Muscle of back (tissue), 11 donors: ENCODE results near the gene ILDR2. TPM values are rescaled to one million over a fixed set of nuclear protein-coding genes. Genes with fewer than 3 reads are reported as not detected.

Source experiments
- DNase-seq, 3 donors: peaks; one replicate each; pipeline versions ENCODE4 v3.0.0 to v3.0.0-alpha.2; 2013
- polyA plus RNA-seq, 10 donors: library from polyadenylated mRNA; unstranded; fragments of 120-200 nt; gene quantifications; one replicate each; pipeline ENCODE4 v1.2.1, GENCODE V29; 2013; ENCODE audit not compliant: insufficient read length in 10 of 10

ILDR2 gene
- polyA plus RNA-seq, 10 donors, result 1.4 to 3.8 (median 2.2) TPM

GRCh38 chr1:166971252-166971651, 4.1 kb downstream of the ILDR2 start:
- no peak for DNase-seq

GRCh38 chr1:166969074-166969677, 6.2 kb downstream of the ILDR2 start:
- no peak for DNase-seq

GRCh38 chr1:166960858-166961474, 14.4 kb downstream of the ILDR2 start:
- DNase-seq, result no peak

GRCh38 chr1:166956872-166957271, 18.5 kb downstream of the ILDR2 start:
- DNase-seq, result no peak

- no peak for DNase-seq
Measured at GRCh38 chr1:166956057-166956850, 19.1 kb downstream of the ILDR2 start.

DNA sequence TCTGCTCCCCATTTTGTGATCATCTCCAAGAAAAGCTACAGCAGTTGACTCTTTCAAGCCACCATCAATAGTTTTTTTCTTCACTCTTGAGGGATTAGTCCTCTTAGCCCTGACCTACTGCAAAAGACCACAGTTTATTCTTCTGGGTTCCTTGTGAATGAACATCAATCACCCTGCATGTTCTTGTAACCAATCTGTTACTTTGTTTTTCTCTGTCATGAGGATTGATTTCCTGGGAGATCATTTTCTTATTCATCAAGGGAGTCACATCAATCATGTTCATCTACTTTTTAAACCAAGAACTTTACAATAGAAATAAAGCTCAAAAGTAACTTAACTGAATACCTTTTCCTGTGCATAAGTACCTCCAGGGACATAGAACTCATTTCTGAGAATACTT, 21.8 kb downstream of the ILDR2 start:
- DNase-seq, result no peak

GRCh38 chr1:166952002-166952746, 23.2 kb downstream of the ILDR2 start:
- peak in 2 of 3 donors; percentile 6 to 16 for DNase-seq

DNA sequence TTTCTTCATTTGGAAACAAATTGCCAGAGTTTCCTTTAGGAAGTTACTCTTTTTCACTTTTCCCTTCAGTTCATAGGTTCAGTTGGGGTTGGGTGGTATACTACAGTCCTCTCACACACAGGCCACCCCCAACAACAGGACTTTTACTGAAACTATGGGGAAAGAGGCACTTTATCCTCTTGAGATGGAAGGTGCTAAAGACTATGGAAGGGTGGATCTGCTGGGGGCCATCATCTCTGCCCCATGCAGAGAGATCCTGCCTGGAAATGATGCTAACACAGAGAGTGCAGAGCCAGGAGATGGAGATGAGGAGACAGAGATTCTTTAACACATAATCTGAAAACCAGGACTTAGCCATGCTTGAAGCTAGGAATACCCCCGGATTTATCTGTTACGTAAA, 24.3 kb downstream of the ILDR2 start:
- DNase-seq, result no peak

- DNase-seq, result no peak
Measured at GRCh38 chr1:166950156-166950555, 25.2 kb downstream of the ILDR2 start.

- no peak for DNase-seq
Measured at GRCh38 chr1:166948856-166949350, 26.4 kb downstream of the ILDR2 start.

DNA sequence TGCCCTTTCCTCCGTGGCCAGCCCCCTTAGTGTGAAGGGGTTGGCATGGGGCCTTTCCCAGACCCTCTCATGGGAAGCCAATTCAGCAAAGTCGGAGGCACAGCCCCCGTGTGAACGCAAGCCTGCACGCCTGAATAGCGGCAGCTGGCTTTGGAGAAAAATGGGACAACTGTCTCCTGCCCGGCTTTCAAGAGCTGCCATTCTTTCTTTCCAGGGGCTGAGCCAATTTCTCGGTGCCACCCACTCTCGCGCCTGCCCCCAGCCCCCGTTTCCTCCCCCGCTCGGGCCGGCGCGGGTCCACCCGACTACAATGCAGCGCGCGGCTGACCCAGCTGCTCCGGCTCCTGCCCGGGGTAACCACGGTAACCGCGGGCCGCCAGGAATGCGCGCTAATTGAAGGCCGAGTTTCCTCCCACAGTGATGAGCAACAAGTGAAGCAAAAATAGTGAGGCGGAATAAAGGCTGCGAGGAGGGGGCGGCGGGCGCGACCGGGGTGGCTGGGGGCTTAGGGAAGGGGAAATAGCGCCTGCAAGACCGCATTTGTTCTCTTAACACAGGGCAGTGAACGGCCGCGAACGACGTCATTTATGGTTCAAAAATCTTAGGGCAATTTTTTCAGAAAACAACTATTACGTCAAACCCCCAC, 27.8 kb downstream of the ILDR2 start:
- peak; percentile 45 to 81 (median 49) for DNase-seq

DNA sequence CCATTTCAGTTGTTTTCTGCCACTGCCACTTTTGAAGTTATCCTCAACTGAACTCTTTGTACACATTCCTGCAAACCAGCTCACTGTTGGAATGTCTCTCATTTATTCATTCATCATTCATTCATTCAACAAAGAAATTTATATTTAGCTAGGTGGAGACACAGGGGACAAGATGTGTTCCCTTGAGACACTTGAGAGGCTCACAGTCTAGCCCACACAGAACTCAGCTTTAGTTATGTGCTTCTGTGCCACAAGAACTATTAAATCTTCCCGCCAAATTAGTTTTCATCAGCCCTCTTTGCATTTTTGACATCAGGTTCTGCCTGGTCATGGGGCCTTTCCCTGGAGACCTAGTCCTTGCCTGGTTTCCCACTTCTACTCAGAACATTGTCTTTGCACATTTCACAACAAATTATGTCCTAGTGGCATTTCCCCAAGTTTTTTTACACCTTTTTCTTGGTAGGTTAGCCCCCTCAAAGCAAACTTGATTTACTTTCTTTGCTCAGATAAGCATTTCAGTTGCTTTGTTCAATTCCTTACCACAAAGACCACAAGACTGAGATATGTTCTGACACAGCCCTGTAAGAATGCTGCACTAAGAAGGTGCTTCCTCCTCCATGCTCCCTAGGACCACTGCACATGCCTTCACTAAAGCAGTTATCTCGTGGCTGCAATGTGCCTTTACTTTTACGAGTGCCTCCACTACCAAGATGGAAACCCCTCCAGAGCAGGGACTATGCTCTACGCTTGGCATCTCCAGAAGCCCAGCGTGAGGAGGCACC, 31.0 kb downstream of the ILDR2 start:
- DNase-seq, result peak in 1 of 3 donors; percentile 42

DNA sequence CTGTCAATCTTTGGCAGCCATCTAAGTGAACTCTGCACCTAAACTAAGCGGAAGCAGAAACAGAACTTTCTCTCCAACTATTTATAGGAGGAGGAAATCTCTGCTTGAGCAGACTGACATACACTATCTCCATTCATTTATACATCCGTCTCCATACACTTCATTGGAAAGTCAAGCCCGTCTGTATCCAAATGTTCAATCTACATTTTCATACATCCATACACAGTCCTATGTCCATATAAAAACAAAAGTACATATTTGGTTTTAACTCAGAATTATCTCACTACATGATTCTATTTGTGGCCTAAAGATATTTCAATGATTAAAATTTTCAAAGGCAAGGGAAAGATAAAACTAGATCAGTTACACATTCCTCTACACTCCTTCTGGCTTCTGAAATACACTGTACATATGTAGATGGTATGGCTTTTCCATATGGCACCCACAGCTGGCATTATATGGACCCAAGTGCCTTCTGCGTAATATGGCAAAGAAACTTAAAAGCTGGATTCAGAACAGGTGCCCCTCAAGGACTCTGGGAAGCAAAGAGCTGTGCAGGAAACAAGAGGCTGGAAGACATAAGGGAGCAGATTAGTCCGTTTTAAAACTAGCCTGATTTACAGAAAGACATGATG, 35.5 kb downstream of the ILDR2 start:
- no peak for DNase-seq

DNA sequence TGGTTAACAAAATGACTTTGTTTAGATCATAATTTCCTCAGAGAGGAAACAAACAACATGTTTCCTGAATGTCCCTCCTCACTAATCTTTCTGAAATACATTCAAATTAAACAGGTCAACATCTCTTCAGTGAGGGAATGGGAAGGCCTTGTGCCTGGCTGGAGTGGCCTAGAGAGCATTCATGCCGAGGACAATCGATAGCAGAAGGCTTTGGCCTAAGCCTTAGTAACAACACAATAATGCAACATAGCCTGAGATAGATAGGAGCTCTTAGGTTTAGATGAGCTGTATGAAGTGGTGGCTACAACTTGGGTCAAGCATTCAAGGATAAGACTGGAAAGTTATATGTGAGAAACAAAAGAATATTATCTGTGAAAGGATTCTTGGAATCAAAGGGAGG, 37.4 kb downstream of the ILDR2 start:
- no peak for DNase-seq

DNA sequence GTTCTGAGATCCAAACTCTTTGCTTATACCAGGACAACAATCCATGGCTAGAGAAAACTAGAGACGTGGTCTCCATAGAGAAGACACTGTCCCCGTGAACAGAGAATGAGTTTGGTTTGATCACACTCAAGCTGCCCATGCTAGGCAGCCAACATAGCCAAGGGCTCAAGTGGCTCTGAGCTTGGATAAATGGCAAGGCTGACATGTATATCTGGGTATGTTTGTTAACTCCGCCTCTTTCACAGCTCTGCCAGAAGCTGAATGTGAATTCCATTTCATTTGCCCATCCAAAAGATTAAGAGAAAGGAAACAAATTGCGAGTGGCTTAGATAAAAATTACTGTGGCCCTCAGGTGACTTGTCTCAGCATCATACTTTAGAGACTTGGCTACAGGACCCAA, 38.0 kb downstream of the ILDR2 start:
- no peak for DNase-seq

DNA sequence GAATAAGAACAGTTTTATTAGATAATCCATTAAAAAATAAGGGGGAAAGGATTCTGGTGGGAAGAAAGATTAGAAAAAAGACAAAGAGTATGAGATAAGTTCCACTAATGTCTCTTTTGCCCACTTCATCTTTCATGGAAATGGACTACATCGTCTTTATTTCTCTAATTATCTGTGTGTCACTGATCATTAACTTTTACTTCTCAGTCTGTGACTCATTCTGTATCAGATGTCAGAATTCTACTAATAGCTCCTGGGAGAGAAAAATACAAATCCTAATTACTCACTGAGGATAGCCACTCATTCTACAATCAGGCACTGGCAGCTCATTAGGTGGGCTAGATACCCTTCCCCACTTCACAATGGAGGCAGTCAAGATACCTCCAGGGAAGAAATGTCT, 41.7 kb downstream of the ILDR2 start:
- DNase-seq, result no peak

GRCh38 chr1:166933140-166933539, 42.2 kb downstream of the ILDR2 start:
- no peak for DNase-seq

DNA sequence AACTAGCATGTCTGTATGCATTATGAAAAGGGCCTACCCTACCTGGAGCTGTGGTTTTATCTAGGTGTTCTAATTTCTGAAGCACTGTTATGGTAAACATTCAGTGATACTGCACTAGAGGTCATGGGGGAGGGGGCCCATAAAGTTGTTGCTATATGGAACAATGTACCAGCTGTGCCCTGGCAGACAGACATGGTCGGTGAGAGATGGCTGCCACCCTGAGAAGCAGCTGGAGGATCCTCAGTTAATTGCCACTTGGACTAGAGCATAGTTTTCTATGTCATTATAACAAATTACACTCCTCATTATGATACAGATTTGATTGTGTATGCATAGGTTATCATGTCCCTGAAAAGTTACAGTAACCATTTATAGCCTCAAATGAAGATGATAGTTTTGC, 45.4 kb downstream of the ILDR2 start:
- no peak for DNase-seq

DNA sequence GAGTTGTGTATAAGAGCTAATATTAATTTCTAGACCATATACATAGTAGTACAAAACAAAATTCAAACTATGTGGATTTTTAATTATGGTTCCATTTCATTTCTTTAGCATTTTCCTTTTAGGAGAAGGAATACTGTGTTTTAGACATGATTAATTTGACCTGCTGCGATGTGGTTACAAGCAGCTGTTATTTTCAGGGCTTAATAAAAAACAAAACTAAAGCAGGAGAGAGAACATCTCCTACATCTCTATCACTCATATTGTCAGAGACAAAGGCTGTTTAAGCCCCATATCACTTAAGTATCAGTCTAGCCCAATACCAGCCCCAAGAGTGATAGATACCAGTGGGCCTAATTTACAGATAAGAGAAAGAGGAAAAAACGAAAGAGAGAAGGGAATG, 47.6 kb downstream of the ILDR2 start:
- DNase-seq, result no peak

DNA sequence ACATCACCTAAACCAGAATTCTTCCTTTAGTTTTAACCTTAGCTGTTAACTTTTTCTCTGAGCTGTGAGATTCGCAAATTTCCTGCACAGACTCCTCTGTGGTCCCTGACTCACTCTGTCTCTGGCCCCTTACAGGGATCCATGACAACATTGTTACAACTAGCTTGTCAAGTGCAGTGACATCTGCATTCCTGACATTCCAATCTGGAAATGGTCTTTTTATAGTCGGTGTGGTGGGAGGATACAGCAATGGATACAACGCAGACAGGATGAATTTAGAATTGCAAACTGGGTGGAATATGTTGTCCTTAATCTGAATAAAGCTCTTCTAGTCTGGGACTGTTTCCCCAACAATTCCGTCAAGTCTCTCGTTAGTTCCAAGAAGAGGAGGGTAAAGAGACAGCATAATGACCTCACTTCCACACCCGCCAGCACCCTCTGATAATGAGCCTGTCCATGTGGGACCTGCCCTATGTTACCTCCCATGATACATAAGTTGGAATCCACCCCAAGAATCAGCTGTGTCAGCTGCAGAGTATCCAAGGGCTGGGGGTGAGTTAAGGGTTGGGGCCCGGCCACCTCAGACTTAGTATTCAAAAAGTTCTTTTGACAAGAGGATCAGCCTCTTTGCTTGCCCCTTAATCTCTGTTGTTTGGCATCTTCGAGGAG, 49.4 kb downstream of the ILDR2 start:
- DNase-seq, result peak in 1 of 3 donors; percentile 43
